Motor neuron (in vitro differentiated cells): ENCODE data around the gene SMURF2. TPM values are rescaled to one million over a fixed set of nuclear protein-coding genes. Genes with fewer than 3 reads are reported as not detected.

Experiments
- ATAC-seq, 8 experiments: fragments of 200-7000 bp; cut with Tn5 transposase; replicated peaks in 6 of 8; 2 replicates each; pipeline ENCODE4 v1.8.0; 2021; ENCODE audit warnings: mild to moderate bottlenecking in 8 of 8, moderate library complexity in 8 of 8
- H3K27ac ChIP-seq, 2 donors: fragments of 250-450 bp; sonication (Bioruptor Pico); 2 replicates each; pipeline ENCODE4 v1.9.0; 2021; ENCODE audit warnings: antibody characterized with exemption in 2 of 2, mild to moderate bottlenecking in 2 of 2, moderate library complexity in 1 of 2
- H3K4me1 ChIP-seq, 2 donors: fragments of 250-450 bp; sonication (Bioruptor Pico); replicated peaks in 1 of 2; 2 replicates each; pipeline ENCODE4 v1.6.1; 2021; ENCODE audit warnings: antibody characterized with exemption in 2 of 2, mild to moderate bottlenecking in 2 of 2, moderate library complexity in 1 of 2
- H3K4me3 ChIP-seq, 5 donors: fragments of 250-450 bp; sonication (Bioruptor Pico); 2 replicates each; pipeline ENCODE4 v1.9.0; 2021; ENCODE audit warnings: antibody characterized with exemption in 5 of 5, mild to moderate bottlenecking in 5 of 5, moderate library complexity in 4 of 5
- WGBS, 10 experiments: fragments of 450-650 bp; shearing (Covaris generic); methylation state at CpG; one replicate each; pipeline ENCODE4 v1.0.0; 2022; 5-methylcytosine and 5-hydroxymethylcytosine counted together
- in situ Hi-C, 9 experiments: fragments of 400-800 bp; cut with MboI; loops; one replicate each; pipeline ENCODE4 v1.15.0; 2021; ENCODE audit warnings: low sequenced_read_pairs in 9 of 9, low pct_unique_long_range_greater_than_20kb in 2 of 9; ENCODE audit not compliant: unreplicated experiment in 9 of 9
- total RNA-seq, 8 experiments: library from RNA; unstranded; fragments of 300-600 nt; gene quantifications; 2 replicates each; pipeline versions ENCODE4 v1.2.3 to v1.2.4, GENCODE V29; 2022

Gene SMURF2
- total RNA-seq, 8 experiments from 2014 or later = 15.5 to 35.6 (median 19.1) TPM

DNA sequence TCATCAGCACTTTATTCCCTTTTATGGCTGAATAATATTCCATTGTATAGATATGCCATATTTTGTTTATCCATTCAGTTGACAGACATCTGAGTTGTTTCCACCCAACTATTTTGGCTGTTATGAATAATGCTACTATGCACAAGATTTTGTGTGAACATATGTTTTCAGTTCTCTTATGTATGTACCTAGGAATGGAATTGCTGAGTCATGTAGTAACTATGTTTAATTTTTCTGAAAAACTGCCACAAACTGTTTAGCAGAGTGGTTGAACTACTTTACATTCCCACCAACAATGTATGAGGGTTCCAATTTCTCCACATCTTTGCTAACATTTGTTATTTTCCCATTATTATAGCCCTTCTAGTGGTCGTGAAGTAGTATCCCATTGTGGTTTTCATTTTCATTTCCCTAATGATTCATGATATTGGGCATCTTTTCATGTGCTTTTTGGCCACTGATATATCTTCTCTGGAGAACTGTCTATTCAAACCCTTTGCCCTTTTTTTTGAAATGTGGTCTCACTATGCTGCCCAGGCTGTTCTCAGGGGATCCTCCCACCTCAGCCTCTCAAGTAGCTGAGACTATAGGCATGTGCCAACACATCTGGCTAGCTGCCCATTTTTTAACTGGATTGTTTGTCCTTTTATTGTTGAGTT is 26.3 kb downstream of the SMURF2 start:
- Histone ChIP-seq H3K4me1 (no peaks in the 10 kb centered on the region), H3K4me3 (no peak overlapping the region), H3K27ac (no peak overlapping the region)
- 0 to 100% (median 93%) methylated on average over 1 of the region's 1 CpG for WGBS, 10 experiments
- ATAC-seq = peak in 3 of 8 experiments; percentile 74 to 85 (median 80)
- in situ Hi-C loops = no loop called here

- WGBS, 10 experiments = 83 to 100% (median 100%) methylated on average over 1 of the region's 1 CpG; no CpG with 5 or more reads in 3 of the 10 experiments
- in situ Hi-C loops = no loop called here
- H3K4me1 ChIP-seq = no peaks in the 10 kb centered on the region
These were observed 27.9 kb downstream of the SMURF2 start for GRCh38 chr17:64634218-64634617.

GRCh38 chr17:64632606-64633005 is 29.5 kb downstream of the SMURF2 start:
- peak in 3 of 8 experiments; percentile 18 to 38 (median 25) for ATAC-seq
- no peak overlapping the region for H3K27ac ChIP-seq
- H3K4me1 ChIP-seq = no peaks in the 10 kb centered on the region
- in situ Hi-C loops = no loop called here
- no peak overlapping the region for H3K4me3 ChIP-seq
- WGBS, 10 experiments = 14 to 100% (median 80%) methylated on average over 1 to 2 of the region's 2 CpGs; no CpG with 5 or more reads in 3 of the 10 experiments

More at GRCh38 chr17:64634218-64634617, 27.9 kb downstream of the SMURF2 start:
- no peak for ATAC-seq
- Histone ChIP-seq H3K27ac (no peak overlapping the region), H3K4me3 (no peak overlapping the region)

DNA sequence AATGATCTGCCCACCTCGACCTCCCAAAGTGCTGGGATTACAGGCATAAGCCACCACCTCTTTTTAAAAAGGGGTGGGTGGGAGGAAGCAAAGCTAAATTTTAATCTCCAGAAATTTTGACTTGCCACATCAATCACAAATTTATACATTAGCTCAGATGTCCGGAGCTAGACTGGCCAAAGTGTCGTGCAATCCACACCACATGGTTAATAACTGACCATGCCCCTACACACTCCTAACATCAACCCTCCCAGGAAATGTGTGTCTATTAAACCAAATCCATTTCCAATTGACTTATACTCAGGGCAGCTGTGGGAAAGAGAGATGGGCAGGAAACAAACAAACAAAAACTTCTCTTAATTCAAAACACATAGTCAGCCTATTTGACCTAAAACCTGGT is 29.9 kb downstream of the SMURF2 start:
- no peaks in the 10 kb centered on the region for H3K4me1 ChIP-seq
- H3K27ac ChIP-seq = no peak overlapping the region
- H3K4me3 ChIP-seq = no peak overlapping the region
- peak in 2 of 8 experiments; percentile 29 to 57 for ATAC-seq
- WGBS, 10 experiments = 0 to 100% (median 76%) methylated on average over 1 to 2 of the region's 3 CpGs; no CpG with 5 or more reads in 3 of the 10 experiments
- in situ Hi-C loops = no loop called here

- H3K4me3 ChIP-seq = no peak overlapping the region
- H3K27ac ChIP-seq = no peak overlapping the region
- no peaks in the 10 kb centered on the region for H3K4me1 ChIP-seq
- ATAC-seq = no peak
- in situ Hi-C loops = no loop called here
- 94 to 100% (median 100%) methylated on average over 1 to 5 of the region's 6 CpGs; no CpG with 5 or more reads in 2 of the 10 experiments for WGBS, 10 experiments
These were observed 31.5 kb downstream of the SMURF2 start for GRCh38 chr17:64630309-64631223.

GRCh38 chr17:64628641-64629040 is 33.5 kb downstream of the SMURF2 start:
- Histone ChIP-seq H3K4me3 (no peak overlapping the region), H3K27ac (no peak overlapping the region), H3K4me1 (no peaks in the 10 kb centered on the region)
- in situ Hi-C loops = no loop called here
- WGBS, 10 experiments = 75 to 100% (median 92%) methylated on average over 1 of the region's 1 CpG; no CpG with 5 or more reads in 6 of the 10 experiments
- no peak for ATAC-seq

GRCh38 chr17:64627797-64628196 is 34.3 kb downstream of the SMURF2 start:
- ATAC-seq = no peak
- 40 to 97% (median 92%) methylated on average over 1 to 4 of the region's 5 CpGs; no CpG with 5 or more reads in 4 of the 10 experiments for WGBS, 10 experiments
- no peaks in the 10 kb centered on the region for H3K4me1 ChIP-seq
- no peak overlapping the region for H3K4me3 ChIP-seq
- H3K27ac ChIP-seq = no peak overlapping the region
- in situ Hi-C loops = no loop called here

GRCh38 chr17:64626827-64627226 is 35.3 kb downstream of the SMURF2 start:
- H3K27ac ChIP-seq = no peak overlapping the region
- ATAC-seq = no peak
- no peaks in the 10 kb centered on the region for H3K4me1 ChIP-seq
- no peak overlapping the region for H3K4me3 ChIP-seq
- in situ Hi-C loops = no loop called here
- WGBS, 10 experiments = 50 to 100% (median 82%) methylated on average over 1 to 3 of the region's 3 CpGs; no CpG with 5 or more reads in 2 of the 10 experiments

- Histone ChIP-seq H3K4me3 (no peak overlapping the region), H3K27ac (no peak overlapping the region), H3K4me1 (no peaks in the 10 kb centered on the region)
- peak in 1 of 8 experiments; percentile 63 for ATAC-seq
- WGBS, 10 experiments = 82 to 100% (median 100%) methylated on average over 1 to 4 of the region's 4 CpGs; no CpG with 5 or more reads in 3 of the 10 experiments
- in situ Hi-C loops = no loop called here
These were observed 36.6 kb downstream of the SMURF2 start for GRCh38 chr17:64625541-64625940.

GRCh38 chr17:64622931-64623654 is 39.0 kb downstream of the SMURF2 start:
- Histone ChIP-seq H3K27ac (no peak overlapping the region), H3K4me1 (no peaks in the 10 kb centered on the region), H3K4me3 (no peak overlapping the region)
- in situ Hi-C loops = no loop called here
- 33 to 100% (median 84%) methylated on average over 1 to 4 of the region's 4 CpGs for WGBS, 10 experiments
- peak in 2 of 8 experiments; percentile 80 to 85 for ATAC-seq

- Histone ChIP-seq H3K4me3 (no peak overlapping the region), H3K4me1 (no peaks in the 10 kb centered on the region), H3K27ac (no peak overlapping the region)
- no peak for ATAC-seq
- 89 to 100% (median 97%) methylated on average over 2 to 6 of the region's 6 CpGs; no CpG with 5 or more reads in 1 of the 10 experiments for WGBS, 10 experiments
- in situ Hi-C loops = no loop called here
These were observed 40.3 kb downstream of the SMURF2 start for GRCh38 chr17:64621772-64622171.

DNA sequence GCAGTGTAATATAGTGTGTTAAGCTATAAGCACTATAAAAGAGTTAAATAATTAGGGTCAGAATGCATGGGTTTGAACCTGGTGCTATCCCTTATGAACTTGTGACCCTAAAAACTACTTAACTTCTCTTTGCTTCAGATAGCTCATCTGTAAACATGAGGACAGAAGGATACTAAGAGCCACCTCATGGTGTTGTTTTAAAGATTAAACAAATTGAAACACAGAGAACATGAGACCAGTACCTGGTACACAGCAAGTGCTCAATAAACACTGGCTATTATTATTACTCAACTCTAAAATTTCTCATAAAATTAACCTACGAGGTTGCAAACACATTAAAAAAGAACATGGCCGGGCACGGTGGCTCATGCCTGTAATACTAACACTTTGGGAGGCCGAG is 43.3 kb downstream of the SMURF2 start:
- no peak for ATAC-seq
- 90 to 100% (median 98%) methylated on average over 2 to 4 of the region's 4 CpGs; no CpG with 5 or more reads in 4 of the 10 experiments for WGBS, 10 experiments
- peaks cover 5% of the 10 kb centered on the region in 2 donors for H3K4me1 ChIP-seq

More for the DNA sequence above, 43.3 kb downstream of the SMURF2 start:
- in situ Hi-C loops = no loop called here
- Histone ChIP-seq H3K27ac (no peak overlapping the region), H3K4me3 (no peak overlapping the region)
